ENCODE measurements around the gene ARL4A. TPM values are rescaled to one million over a fixed set of nuclear protein-coding genes. Genes with fewer than 3 reads are reported as not detected.

Gene ARL4A
- total and polyA plus RNA-seq, 10 of the 15 experiments (the other 5 are each of a cell fraction or from before 2014, with no cell fraction given): 0.35 to 4.6 (median 2.7) TPM

GRCh38 chr7:12638851-12639456 is 48.5 kb upstream of the ARL4A start:
- SMC1A ChIA-PET (ENCODE audit: uncharacterized antibody, unreplicated experiment): interaction anchor here (0.8 to 2.0 kb wide), 6 partner anchors 27 to 627 kb away, joined by 3 to 5 read pairs (median 4); no protein-coding TSS in a partner anchor
- ATAC-seq (peak; percentile 58), FAIRE-seq (peak; percentile 84), DNase-seq (ENCODE audit: low read depth, low spot score) (no peak)
- TF ChIP-seq CBFB (IDR thresholded peaks at IDR 0.05; ENCODE audit: low read depth) (peak; percentile 44; the same call in 1 of the 2 replicates), ZBTB40 (IDR thresholded peaks at IDR 0.05; ENCODE audit: borderline replicate concordance) (no peak), SMC3 (IDR thresholded peaks at IDR 0.05; ENCODE audit: borderline replicate concordance, low read length) (peak; percentile 33; the same call in 1 of the 2 replicates), ZBTB4 (CRISPR knock-in tag; IDR thresholded peaks at IDR 0.05) (no peak), RAD21 (IDR thresholded peaks at IDR 0.05; ENCODE audit: insufficient read depth, low read depth, low read length) (peak; percentile 54; the same call in 1 of the 2 replicates), RUNX3 (IDR thresholded peaks at IDR 0.05; ENCODE audit: low read length) (peak; percentile 79), CTCF (IDR thresholded peaks at IDR 0.05 in 2 of 3, conservative IDR thresholded peaks at IDR 0.05 in 1 of 3; ENCODE audit: control insufficient read depth in 2 of 3, extremely low read depth in 1 of 3, insufficient read depth in 1 of 3, low read depth in 3 of 3, low read length in 3 of 3) (peak; percentile 35 to 60 (median 50); a peak in 5 of 6 replicates)
- no peak overlapping the region for H3K27ac ChIP-seq (ENCODE audit: control insufficient read depth, insufficient read depth)
- H3K4me3 ChIP-seq: no peak overlapping the region
- intact Hi-C loops (cut with micrococcal nuclease; ENCODE audit: unreplicated experiment): loop anchor here (1.0 to 5.0 kb wide), 3 partner anchors 48 to 1088 kb away; partner anchors contain the start of gene ARL4A
- no peaks in the 10 kb centered on the region for H3K4me1 ChIP-seq (ENCODE audit: control insufficient read depth, insufficient read depth, low read length)
- H3K9ac ChIP-seq (ENCODE audit: control insufficient read depth, insufficient read depth, low read length): no peak overlapping the region
- no peaks in the 10 kb centered on the region for H3K36me3 ChIP-seq (ENCODE audit: control insufficient read depth in 2 of 2, insufficient read depth in 2 of 2, low read length in 1 of 2)
- H4K20me1 ChIP-seq (ENCODE audit: control insufficient read depth, insufficient read depth): no peaks in the 10 kb centered on the region
- H3K9me3 ChIP-seq (replicated peaks; ENCODE audit: control insufficient read depth, insufficient read depth, low read length): no peaks in the 10 kb centered on the region
- H3K79me2 ChIP-seq (ENCODE audit: control insufficient read depth, insufficient read depth, low read length): no peaks in the 10 kb centered on the region
- CTCF ChIA-PET: interaction anchor here (0.6 to 2.0 kb wide), 17 partner anchors 10 to 1104 kb away, joined by 3 to 16 read pairs (median 4); no protein-coding TSS in a partner anchor
- H3K27me3 ChIP-seq (replicated peaks in 1 of 2; ENCODE audit: control insufficient read depth in 2 of 2, insufficient read depth in 2 of 2, low read length in 1 of 2): no peaks in the 10 kb centered on the region
- no peak overlapping the region for H2AFZ ChIP-seq (ENCODE audit: control insufficient read depth, low read depth, low read length)
- RAD21 ChIA-PET (ENCODE audit: unreplicated experiment): interaction anchor here (1.0 to 1.3 kb wide), 5 partner anchors 8 to 1818 kb away, joined by 3 to 4 read pairs (median 3); no protein-coding TSS in a partner anchor
- BruUV-seq (replicated peaks): no TSS peak
- in situ Hi-C loops (cut with MboI): no loop called here
- no peak overlapping the region for H3K4me2 ChIP-seq (ENCODE audit: control insufficient read depth, insufficient read depth)
- POLR2A ChIA-PET: no interaction called here
- 3% methylated on average over 6 of the region's 6 CpGs for WGBS (ENCODE audit: insufficient coverage, insufficient replicate concordance, low lambda C conversion rate, missing lambda C conversion rate)
